Ramos (cell line): Measurements from ENCODE around the gene NSMF.

Experiments used
- in situ Hi-C: fragments of 300-500 bp; cut with MboI; formaldehyde crosslinking; loops from one replicate; pipeline ENCODE4 v1.14.3; 2022; ENCODE audit warnings: low sequenced_read_pairs; ENCODE audit not compliant: unreplicated experiment

NSMF gene

GRCh38 chr9:137478613-137478961 lies 19.5 kb upstream of the NSMF start:
- in situ Hi-C loops: no loop called here

DNA sequence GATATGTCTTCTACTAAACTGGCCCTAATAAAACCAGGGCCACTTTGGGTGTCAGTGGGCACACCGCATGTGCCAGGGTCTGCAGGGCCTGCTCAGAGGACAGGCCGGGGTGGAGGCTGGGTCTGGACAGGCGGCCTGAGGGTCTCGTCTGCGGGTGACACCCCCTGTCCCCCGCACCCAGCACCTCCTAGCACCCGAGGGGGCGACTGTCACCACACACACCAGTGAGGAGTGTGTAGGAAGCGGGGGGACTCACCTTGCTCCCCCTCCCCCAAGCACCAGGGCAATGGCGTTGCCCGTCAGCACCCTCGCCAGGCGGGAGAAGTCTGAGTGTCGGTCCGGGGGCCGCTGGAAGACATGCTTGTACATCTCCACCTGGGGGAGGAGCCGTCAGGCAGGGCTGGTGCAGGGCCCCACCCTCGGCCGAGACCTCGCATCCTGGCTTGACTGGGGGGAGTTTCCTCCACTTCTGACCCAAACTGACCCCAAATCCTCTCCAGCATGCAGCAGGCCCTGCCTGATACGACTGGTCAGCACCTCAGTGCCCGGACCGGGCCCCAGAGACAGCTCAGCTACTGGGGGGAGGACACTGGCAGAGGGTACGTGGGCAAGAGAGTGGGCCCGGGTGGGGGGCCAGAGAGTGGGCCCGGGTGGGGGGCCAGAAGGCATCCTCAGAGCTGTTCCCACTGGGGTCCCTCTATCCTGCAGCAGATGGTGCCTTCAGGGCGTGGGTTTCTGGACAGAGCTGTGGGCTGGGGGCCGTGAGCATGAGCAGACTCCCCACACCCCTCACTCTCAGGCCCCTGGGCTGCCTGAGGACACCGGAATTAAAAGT lies 18.9 kb upstream of the NSMF start:
- in situ Hi-C loops: no loop called here

- in situ Hi-C loops: no loop called here
These were observed 17.7 kb upstream of the NSMF start for GRCh38 chr9:137476856-137477255.

DNA sequence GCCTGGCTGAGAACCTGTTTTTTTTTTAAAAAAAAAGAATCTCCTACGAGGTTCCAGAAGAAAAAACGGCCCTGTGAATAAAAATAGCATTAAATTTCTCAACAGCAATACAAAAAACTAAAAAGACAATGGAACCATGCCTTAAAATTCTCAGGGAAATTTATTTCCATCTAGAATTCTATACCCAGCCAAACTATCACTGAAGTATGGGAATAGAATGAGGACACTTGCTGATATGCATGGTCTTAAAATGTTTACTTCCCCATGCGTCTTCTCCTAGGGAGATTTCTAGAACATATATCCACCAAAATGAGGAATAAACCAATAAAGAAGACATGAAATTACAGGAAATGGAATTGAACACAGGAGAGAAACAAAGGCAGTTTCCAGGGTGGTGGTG lies 16.5 kb upstream of the NSMF start:
- in situ Hi-C loops: no loop called here

GRCh38 chr9:137474271-137474670 lies 15.1 kb upstream of the NSMF start:
- in situ Hi-C loops: loop anchor here (25.0 kb wide), 1 partner anchor 687 kb away; the partner anchor contains the start of genes CCDC183 and TMEM141

DNA sequence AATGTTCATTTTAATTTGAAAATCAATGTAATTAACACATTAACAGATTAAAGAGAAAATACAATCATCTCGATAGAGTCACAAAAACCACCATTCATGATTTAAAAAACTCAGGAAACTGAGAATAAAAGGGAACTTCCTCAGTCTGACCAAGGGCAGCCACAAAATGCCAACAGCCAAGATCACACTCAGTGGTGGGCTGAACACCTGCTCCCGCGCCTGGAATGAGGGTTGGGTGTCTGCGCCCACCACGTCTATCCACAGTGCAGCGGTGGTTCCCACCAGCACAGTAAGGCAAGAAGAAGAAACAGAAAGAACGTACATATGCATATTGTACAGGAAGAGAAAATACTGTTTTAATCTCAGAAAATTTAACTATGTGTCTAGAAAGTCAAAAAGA lies 11.7 kb upstream of the NSMF start:
- in situ Hi-C loops: loop anchor here (25.0 kb wide), 1 partner anchor 683 kb away; the partner anchor contains the start of genes CCDC183 and TMEM141

GRCh38 chr9:137467896-137468295 lies 8.8 kb upstream of the NSMF start:
- in situ Hi-C loops: loop anchor here (25.0 kb wide), 1 partner anchor 681 kb away; the partner anchor contains the start of genes CCDC183 and TMEM141

DNA sequence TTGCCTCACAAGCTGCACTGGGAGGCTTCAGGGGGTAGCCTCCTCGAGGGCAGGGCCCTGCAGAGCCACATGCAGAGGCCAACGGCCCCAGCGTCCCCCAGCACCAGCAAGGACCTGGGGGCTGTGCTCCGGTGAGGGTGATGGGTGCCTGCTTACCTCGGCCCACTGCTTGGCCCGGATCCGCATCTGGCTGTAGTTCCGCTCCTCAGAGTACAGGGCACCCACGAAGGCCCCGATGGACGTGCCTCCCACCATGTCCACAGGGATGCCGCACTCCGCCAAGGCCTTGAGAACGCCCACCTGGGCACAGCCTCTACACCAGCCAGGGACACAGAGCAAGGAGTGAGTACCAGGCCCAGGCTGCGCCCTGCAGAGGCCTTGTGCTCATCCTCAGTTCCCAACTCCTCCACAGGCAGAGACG lies 8.0 kb upstream of the NSMF start:
- in situ Hi-C loops: loop anchor here (25.0 kb wide), 1 partner anchor 680 kb away; the partner anchor contains the start of genes CCDC183 and TMEM141

GRCh38 chr9:137466389-137467085 lies 7.4 kb upstream of the NSMF start:
- in situ Hi-C loops: loop anchor here (25.0 kb wide), 1 partner anchor 679 kb away; the partner anchor contains the start of genes CCDC183 and TMEM141

- in situ Hi-C loops: loop anchor here (25.0 kb wide), 1 partner anchor 679 kb away; the partner anchor contains the start of genes CCDC183 and TMEM141
These were observed 6.7 kb upstream of the NSMF start for GRCh38 chr9:137465720-137466388.

- in situ Hi-C loops: loop anchor here (25.0 kb wide), 1 partner anchor 678 kb away; the partner anchor contains the start of genes CCDC183 and TMEM141
These were observed 6.0 kb upstream of the NSMF start for GRCh38 chr9:137465000-137465719.

DNA sequence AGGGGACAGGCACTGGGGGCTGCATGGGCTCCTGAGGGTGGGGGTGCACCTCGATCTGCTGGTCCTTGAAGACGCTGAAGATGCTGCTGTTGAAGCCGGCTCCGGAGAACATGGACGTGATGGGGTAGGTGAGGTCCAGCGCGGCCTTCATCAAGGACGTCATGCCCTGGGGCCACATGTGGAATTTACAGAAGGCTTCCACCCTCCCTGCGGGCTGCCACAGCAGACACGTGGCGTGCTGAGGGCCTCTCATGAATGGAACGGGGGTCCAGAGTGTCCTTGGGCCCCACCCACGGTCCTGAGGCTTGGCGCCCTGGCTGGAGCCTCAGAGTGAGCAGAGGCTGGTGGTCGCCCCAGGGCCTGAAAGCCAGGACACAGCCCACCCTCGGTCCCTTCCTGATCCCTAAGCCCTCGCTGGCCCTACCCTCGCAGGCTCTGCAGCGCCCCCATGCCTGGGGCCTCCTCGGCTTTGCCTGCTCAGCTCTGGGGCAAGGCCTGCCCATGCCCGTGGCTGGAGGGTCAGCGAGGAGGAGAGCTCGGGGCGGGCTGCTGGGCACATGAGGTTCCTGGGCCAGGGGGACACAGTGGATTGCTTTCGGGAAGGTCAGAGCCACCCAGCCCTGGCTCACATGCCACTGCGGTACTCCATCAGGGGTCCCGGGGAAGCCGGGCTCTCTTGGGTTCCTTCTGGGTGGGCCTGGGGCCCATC lies 5.3 kb upstream of the NSMF start:
- in situ Hi-C loops: loop anchor here (25.0 kb wide), 1 partner anchor 677 kb away; the partner anchor contains the start of genes CCDC183 and TMEM141

DNA sequence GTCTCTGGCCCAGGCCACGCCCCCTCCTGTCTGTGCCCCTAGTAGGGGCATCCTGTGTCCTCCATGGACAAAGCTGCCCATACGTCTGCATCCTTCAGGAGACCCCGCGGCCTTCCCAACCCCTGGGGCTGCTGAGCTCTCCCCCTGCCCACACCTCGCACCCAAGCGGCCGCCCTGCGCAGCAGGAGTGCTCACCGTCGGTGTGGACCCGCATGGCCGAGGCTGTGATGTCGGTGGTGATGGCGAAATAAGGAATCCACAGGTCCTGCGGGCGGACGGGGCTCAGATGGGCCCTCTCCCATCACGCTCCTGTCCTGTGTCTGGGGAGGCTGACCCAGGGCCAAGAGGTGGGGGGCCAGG lies 4.8 kb upstream of the NSMF start:
- in situ Hi-C loops: loop anchor here (25.0 kb wide), 1 partner anchor 677 kb away; the partner anchor contains the start of genes CCDC183 and TMEM141

DNA sequence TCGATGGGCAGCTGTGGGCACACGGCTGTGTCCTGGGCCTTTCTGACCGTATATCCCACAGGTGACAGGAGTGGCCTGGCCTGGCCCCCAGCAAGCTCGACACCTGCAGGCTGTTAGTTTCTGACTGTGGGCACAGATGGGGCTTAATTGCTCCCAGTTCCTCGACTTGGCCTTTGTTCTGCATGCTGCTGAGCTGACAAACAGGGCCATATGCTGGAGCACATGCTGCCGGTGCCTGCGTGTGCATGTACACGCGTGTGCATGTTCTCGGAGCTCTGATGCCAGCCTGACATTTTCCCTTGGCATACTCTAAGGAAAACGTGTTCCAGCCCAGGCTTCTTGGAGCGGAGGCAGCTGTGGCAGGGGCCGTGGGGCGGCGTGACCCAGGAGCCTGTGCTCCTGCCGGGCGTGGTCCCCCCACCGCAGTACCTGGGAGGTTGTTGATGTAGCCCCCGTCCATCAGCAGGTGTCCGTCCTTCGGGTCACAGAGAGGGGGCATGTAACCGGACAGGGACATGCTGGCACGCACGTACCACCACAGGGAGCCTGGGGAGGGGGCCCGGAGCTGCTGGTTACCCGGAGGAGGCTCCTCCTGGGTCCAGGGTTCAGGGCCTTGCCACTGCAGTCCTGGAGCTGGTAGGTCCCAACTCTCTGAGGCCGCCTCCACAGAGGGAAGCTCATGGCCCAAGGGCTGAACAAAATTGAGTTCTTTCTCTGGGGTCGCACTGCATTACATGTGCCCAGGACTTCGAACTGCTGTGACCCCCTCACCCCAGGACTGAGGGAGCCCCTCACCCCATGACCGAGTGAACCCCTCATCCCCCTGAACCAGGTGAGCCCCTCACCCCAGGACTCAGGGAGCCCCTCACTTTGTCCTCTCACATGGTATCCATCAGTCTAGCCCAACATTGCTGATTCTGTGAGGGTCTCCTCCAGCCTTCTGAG lies 4.1 kb upstream of the NSMF start:
- in situ Hi-C loops: loop anchor here (25.0 kb wide), 1 partner anchor 676 kb away; the partner anchor contains the start of genes CCDC183 and TMEM141

DNA sequence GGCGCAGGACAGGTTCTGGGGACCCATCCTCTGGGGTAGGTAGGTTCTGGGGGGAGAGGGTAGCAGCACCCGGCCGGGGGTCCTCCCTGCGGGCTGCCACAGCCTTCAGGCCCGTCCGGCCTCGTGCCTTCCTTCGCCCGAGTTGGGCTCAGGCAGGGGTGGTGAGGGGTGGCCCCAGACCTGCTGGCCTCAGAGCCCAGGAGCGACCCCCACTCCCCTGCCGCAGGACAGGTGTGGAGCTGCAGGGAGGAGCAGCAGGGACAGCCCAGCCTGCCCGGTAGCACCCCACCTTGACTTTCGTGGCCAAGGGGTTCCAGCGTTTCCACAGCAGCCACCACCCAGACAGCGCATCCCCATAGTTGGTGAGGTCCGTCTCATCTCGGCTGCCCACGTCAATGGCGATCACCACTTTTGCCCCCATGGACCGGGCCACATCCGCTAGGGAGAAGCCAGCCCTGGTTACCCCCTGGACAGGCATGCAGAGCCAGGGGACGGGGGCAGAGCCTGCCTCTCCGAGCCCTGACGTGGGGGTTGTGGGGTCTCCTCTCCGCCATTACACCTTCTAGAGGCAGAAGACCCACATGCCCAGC lies 3.4 kb upstream of the NSMF start:
- in situ Hi-C loops: loop anchor here (25.0 kb wide), 1 partner anchor 675 kb away; the partner anchor contains the start of genes CCDC183 and TMEM141

DNA sequence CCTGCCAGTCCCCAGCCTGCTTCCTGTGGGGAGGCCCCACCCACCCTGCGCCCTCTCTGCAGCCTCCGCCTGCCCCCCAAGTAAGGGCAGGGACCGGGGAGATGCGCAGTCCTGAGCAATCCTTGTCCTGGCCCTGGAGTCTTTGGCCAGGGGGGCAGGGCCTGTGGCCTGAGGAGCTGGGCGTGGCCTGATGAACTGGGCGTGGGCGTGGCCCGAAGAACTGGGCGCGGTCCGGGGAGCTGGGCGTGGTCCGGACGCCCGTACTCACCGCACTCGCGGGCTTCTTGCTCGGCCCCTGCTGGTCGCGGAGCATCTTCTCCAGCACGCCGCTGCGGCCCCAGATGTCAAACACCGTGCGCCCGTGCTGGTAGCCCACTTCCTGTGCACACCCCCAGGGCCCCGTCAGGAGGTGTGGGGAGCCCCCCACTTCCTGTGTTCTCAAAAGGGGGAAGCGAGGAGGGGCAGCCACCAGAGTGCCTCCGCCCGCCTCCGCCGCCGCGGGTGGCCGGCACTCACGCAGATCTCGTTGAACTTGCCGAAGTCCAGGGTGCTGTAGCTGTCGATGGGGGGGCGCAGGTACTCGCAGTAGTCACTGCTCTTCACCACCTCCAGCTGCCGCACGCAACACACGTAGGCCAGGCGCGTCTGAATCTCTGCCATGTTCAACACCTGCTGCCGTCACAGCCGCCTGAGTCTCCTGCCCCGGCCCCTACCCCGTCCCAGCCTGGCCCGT lies 2.7 kb upstream of the NSMF start:
- in situ Hi-C loops: loop anchor here (25.0 kb wide), 1 partner anchor 675 kb away; the partner anchor contains the start of genes CCDC183 and TMEM141

- in situ Hi-C loops: loop anchor here (25.0 kb wide), 1 partner anchor 674 kb away; the partner anchor contains the start of genes CCDC183 and TMEM141
These were observed 2.2 kb upstream of the NSMF start for GRCh38 chr9:137461316-137461662.
